GM21447 (cell line): ENCODE measurements around the gene PRDX2.

Experiments used
- ATAC-seq: cut with Tn5 transposase; IDR thresholded peaks from one replicate; pipeline ENCODE4 v1.9.1; 2021; ENCODE audit not compliant: unreplicated experiment

Gene PRDX2

GRCh38 chr19:12782424-12783290, 18.9 kb downstream of the PRDX2 start:
- no peak for ATAC-seq

GRCh38 chr19:12782174-12782423, 19.5 kb downstream of the PRDX2 start:
- no peak for ATAC-seq

- no peak for ATAC-seq
These were observed 22.2 kb downstream of the PRDX2 start for GRCh38 chr19:12779162-12779993.

- no peak for ATAC-seq
These were observed 22.8 kb downstream of the PRDX2 start for GRCh38 chr19:12778905-12779161.

GRCh38 chr19:12778017-12778904, 23.3 kb downstream of the PRDX2 start:
- ATAC-seq = no peak

- no peak for ATAC-seq
These were observed 24.2 kb downstream of the PRDX2 start for GRCh38 chr19:12777217-12778016.

- ATAC-seq = peak; percentile 1
These were observed 26.7 kb downstream of the PRDX2 start, which contains the start of gene HOOK2 for GRCh38 chr19:12774588-12775555. Gene HOOK2, minus strand, starts transcription at chr19:12775552. Its CDS starts 103 bp downstream, at chr19:12775449.

- no peak for ATAC-seq
These were observed 28.0 kb downstream of the PRDX2 start for GRCh38 chr19:12773571-12773970.

- ATAC-seq = no peak
These were observed 29.3 kb downstream of the PRDX2 start for GRCh38 chr19:12772323-12772722.

GRCh38 chr19:12770922-12771321, 30.7 kb downstream of the PRDX2 start:
- no peak for ATAC-seq

GRCh38 chr19:12769689-12770088, 31.9 kb downstream of the PRDX2 start:
- no peak for ATAC-seq

- ATAC-seq = no peak
These were observed 33.9 kb downstream of the PRDX2 start for GRCh38 chr19:12767666-12768065.

- ATAC-seq = no peak
These were observed 34.5 kb downstream of the PRDX2 start for GRCh38 chr19:12767150-12767549.

- ATAC-seq = no peak
These were observed 35.5 kb downstream of the PRDX2 start for GRCh38 chr19:12766051-12766521.

GRCh38 chr19:12764698-12765097, 36.9 kb downstream of the PRDX2 start:
- no peak for ATAC-seq

- ATAC-seq = no peak
These were observed 38.5 kb downstream of the PRDX2 start for GRCh38 chr19:12763100-12763499.

GRCh38 chr19:12759686-12760085, 41.9 kb downstream of the PRDX2 start:
- no peak for ATAC-seq

GRCh38 chr19:12757544-12758274, 43.9 kb downstream of the PRDX2 start:
- ATAC-seq = no peak
